H7 (cell line): Measurements from ENCODE around the gene KERA. TPM values are rescaled to one million over a fixed set of nuclear protein-coding genes. Genes with fewer than 3 reads are reported as not detected.

Experiments
- DNase-seq: peaks from one replicate; pipeline ENCODE4 v3.0.0; 2012
- H3K27me3 ChIP-seq: 2 replicates; pipeline ENCODE4 v1.6.0; 2011; ENCODE audit warnings: mild to moderate bottlenecking, low read length; ENCODE audit not compliant: control insufficient read depth, insufficient read depth
- H3K36me3 ChIP-seq: replicated peaks from 2 replicates; pipeline ENCODE4 v1.5.1; 2011; ENCODE audit warnings: low read length; ENCODE audit not compliant: control insufficient read depth, insufficient read depth
- H3K4me3 ChIP-seq: 2 replicates; pipeline ENCODE4 v1.5.1; 2011; ENCODE audit warnings: low read depth, mild to moderate bottlenecking, control low read depth, low read length, moderate library complexity; ENCODE audit not compliant: insufficient read depth
- total RNA-seq: library from RNA; depleted of rRNA; stranded (reverse); fragments of >200 nt; shearing (Covaris generic); gene quantifications from 2 replicates; pipeline ENCODE4 v1.2.3, GENCODE V29; 2014; rRNA removed

KERA gene
- total RNA-seq, 1 experiment from 2014 or later: not detected

GRCh38 chr12:91009319-91009950 lies 48.4 kb downstream of the KERA start:
- H3K27me3 ChIP-seq: no peaks in the 10 kb centered on the region
- DNase-seq: no peak
- H3K36me3 ChIP-seq: no peaks in the 10 kb centered on the region
- no peak overlapping the region for H3K4me3 ChIP-seq

DNA sequence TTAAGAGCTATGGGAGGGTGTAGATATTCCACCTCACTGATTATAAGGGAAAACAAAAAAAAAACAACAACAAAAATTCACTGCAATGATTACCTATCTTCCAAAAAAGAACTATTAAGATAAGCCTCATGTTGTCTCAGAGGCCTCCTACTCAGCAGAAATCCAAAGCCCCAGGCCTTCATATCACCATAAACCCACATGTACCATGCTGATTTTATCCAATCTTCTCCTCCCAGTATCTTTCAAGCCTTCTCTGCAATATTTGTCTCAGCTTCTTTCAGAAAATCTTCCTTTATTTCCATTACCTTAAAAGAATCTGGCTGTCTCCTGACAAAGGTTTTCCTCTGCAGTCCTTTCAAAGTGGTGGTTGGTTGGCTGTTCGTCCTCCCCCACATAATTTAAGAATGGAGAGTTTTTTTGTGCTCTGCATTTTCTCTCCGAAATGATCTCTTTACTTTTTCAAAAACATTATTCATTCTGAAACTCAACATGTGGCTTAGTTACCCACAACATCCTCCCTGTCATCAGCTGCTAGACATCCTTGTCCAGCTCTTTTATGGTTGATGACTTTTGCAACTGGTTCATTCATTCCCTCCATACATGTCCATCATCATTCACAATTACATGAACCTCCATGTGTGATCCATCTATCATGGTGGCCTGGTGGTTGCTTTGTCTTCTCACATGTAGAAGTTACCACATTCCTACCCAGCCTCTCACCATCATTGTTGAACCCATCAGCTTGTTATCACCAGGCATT lies 50.1 kb downstream of the KERA start:
- H3K27me3 ChIP-seq: no peaks in the 10 kb centered on the region
- no peak for DNase-seq

DNA sequence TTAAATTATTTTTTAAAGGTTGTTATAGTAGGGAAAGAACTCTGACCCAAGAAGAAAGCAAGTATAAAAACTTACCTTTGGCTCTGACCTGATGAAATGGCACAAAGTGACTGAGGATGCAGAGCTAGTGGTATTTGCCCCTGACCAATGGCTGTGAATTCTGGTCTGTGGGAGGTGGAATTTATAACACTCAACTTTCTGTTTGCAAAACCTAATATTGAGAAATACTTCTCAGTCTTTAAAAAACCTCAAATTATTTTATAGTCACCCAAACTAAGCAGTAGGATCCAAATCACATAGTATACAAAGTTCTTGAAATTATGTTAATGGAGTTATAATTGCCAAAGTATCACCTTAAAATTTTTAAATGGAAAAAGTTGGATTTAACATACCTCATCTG lies 53.0 kb downstream of the KERA start, which contains the start of gene EPYC:
EPYC (minus strand) TSS at position 101 of the 400 bp plus-strand sequence. CDS start 2,407 bp downstream, outside the sequence.
- Histone ChIP-seq H3K36me3 (no peaks in the 10 kb centered on the region), H3K4me3 (no peak within 1 kb of the TSS), H3K27me3 (no peaks in the 10 kb centered on the region)
- DNase-seq: no peak

More for the DNA sequence above, 50.1 kb downstream of the KERA start:
- H3K4me3 ChIP-seq: no peak overlapping the region
- H3K36me3 ChIP-seq: no peaks in the 10 kb centered on the region

GRCh38 chr12:91003737-91004136 lies 54.1 kb downstream of the KERA start:
- no peak for DNase-seq
- no peaks in the 10 kb centered on the region for H3K27me3 ChIP-seq
- H3K36me3 ChIP-seq: no peaks in the 10 kb centered on the region
- H3K4me3 ChIP-seq: no peak overlapping the region

- no peak for DNase-seq
- Histone ChIP-seq H3K27me3 (no peaks in the 10 kb centered on the region), H3K4me3 (no peak overlapping the region), H3K36me3 (no peaks in the 10 kb centered on the region)
Observed at GRCh38 chr12:91001306-91001705, 56.5 kb downstream of the KERA start.

Other genes starting within 250 kb of the KERA start
- gene CCER1, start 102.8 kb downstream of the KERA start, total RNA-seq: not detected in 2 replicates
- not detected in 2 replicates for gene EPYC, start 53.1 kb downstream of the KERA start, total RNA-seq
- not detected in 2 replicates for gene LUM, start 53.5 kb upstream of the KERA start, total RNA-seq
- gene DCN, start 124.8 kb upstream of the KERA start, total RNA-seq: 0.22 TPM in 1 of 2 replicates, not detected in the other